AG20443 (cell line): ENCODE data around the gene NLRP6.
"Not testable (repeated sequence)": the region's sequence is repeated elsewhere in the genome, so short reads cannot be mapped to it uniquely, and the experiment has no call there.

Experiments
- DNase-seq: peaks from one replicate; pipeline ENCODE4 v3.0.0; 2012; ENCODE audit warnings: low spot score, mixed read lengths

NLRP6 gene

GRCh38 chr11:325796-326591 lies 47.8 kb downstream of the NLRP6 start:
- DNase-seq = no peak

- DNase-seq = no peak
Observed at GRCh38 chr11:326592-326841, 48.3 kb downstream of the NLRP6 start.

GRCh38 chr11:326842-327580 lies 48.8 kb downstream of the NLRP6 start:
- no peak for DNase-seq

GRCh38 chr11:327581-327923 lies 49.3 kb downstream of the NLRP6 start:
- DNase-seq = no peak

- no peak for DNase-seq
Observed at GRCh38 chr11:328012-328411, 49.8 kb downstream of the NLRP6 start.

- DNase-seq = not testable (repeated sequence)
Observed at GRCh38 chr11:328516-329100, 50.4 kb downstream of the NLRP6 start.

- no peak for DNase-seq
Observed at GRCh38 chr11:329886-330253, 51.7 kb downstream of the NLRP6 start.

- no peak for DNase-seq
Observed at GRCh38 chr11:330307-330693, 52.1 kb downstream of the NLRP6 start.

- no peak for DNase-seq
Observed at GRCh38 chr11:330694-331357, 52.6 kb downstream of the NLRP6 start.

GRCh38 chr11:331358-332060 lies 53.3 kb downstream of the NLRP6 start:
- DNase-seq = no peak

- DNase-seq = no peak
Observed at GRCh38 chr11:332651-333480, 54.7 kb downstream of the NLRP6 start.

- not testable (repeated sequence) for DNase-seq
Observed at GRCh38 chr11:333616-334263, 55.5 kb downstream of the NLRP6 start.

- no peak for DNase-seq
Observed at GRCh38 chr11:334264-334994, 56.2 kb downstream of the NLRP6 start.
